SK-N-SH treated with all-trans-retinoic acid at 6 μM for 48 hours (cell line): Measurements from ENCODE around the gene IFNA5.

Source experiments
- TOX ChIP-seq: fragments of 250-450 bp; sonication (Bioruptor Pico); IDR thresholded peaks from 2 replicates; pipeline ENCODE4 v1.8.0; 2021; ENCODE audit warnings: mild to moderate bottlenecking, moderate library complexity, borderline replicate concordance
- TF ChIP-seq, protein P1 (sequence below): fragments of 250-450 bp; sonication (Bioruptor Pico); IDR thresholded peaks from 2 replicates; pipeline ENCODE4 v1.5.1; 2020; ENCODE audit warnings: low read depth, mild to moderate bottlenecking, moderate library complexity

DNA sequence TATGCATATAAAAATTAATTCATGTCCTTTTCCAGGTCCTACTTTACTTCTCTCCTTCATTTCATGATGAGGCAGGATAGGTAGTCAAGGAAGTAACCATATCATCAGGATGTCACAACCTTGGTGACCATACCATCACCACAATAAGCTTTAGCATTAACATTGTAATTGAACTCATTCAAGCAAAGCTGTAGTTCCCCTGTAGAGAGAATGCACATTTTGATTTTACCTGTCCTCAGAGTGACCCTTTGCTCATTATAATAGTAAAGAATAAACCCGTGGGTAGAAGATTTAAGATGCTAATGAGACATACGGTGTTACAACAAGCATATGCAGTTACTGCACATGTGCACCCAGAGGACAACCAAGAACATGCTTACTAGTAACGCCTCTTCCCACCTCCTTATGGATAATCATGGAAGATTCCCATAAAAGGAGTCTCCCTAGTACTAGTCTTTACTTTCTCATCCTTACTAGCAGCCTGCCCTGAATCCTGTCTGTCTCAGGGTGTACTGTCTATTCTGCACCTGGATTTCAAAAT, 43.4 kb upstream of the IFNA5 start:
- no peak for TF ChIP-seq TOX (CRISPR knock-in tag)
- TF ChIP-seq, protein P1, sequence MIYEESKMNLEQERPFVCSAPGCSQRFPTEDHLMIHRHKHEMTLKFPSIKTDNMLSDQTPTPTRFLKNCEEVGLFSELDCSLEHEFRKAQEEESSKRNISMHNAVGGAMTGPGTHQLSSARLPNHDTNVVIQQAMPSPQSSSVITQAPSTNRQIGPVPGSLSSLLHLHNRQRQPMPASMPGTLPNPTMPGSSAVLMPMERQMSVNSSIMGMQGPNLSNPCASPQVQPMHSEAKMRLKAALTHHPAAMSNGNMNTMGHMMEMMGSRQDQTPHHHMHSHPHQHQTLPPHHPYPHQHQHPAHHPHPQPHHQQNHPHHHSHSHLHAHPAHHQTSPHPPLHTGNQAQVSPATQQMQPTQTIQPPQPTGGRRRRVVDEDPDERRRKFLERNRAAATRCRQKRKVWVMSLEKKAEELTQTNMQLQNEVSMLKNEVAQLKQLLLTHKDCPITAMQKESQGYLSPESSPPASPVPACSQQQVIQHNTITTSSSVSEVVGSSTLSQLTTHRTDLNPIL = no peak
